ENCODE data around the gene MTFP1. TPM values are rescaled to one million over a fixed set of nuclear protein-coding genes. Genes with fewer than 3 reads are reported as not detected.

MTFP1 gene
- total and polyA plus RNA-seq, 9 of the 15 experiments (the other 6 are each of a cell fraction or from before 2014, with no cell fraction given): 10.7 to 52.0 (median 30.1) TPM

DNA sequence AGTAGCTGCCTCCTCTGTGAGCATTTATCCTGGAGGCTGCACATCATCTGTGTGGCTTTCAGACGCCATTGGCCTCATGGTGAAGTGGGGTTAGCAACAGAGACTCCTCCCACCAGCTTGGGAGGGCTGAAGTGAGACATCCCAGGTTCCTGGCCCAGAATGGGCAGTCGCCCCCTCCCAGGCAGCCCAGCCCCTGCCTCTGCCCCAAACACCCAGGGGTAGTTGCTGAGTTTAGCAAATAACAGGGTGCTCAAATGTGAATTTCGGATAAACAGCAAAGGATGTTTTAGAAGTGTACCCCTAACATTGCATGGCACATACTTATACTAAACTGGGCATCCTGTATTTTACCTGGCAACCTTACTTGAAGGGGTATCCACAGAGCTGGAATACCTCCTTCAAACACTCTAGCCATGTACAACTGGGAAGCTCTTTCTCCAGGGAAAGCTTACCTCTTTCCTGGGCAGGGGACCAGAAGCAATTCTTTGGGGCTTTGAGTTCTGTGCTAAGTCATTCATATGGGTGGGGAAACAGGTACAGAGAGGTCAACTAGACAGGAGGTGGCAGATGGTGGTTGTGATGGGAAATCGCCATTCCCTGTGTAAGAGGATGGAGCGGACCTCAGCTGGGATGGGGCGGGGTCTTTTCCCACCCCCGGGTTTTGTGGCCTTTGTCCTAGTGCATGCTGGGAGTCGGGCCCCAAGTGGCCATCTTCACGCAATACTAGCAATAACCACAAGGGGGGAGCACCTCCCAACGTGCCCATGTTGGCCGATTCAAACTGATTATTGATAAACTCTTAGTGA is 19.3 kb downstream of the MTFP1 start (continued):
- TF ChIP-seq ZNF717 (CRISPR knock-in tag; IDR thresholded peaks at IDR 0.05): peak; percentile 85; the same call in 1 of the 2 replicates
- TF ChIP-seq SRSF9 (IDR thresholded peaks at IDR 0.05; ENCODE audit: borderline replicate concordance, low read depth, low read length): no peak
- peak; percentile 81 for TF ChIP-seq POLR2A (conservative IDR thresholded peaks at IDR 0.05)
- TF ChIP-seq, protein P1, sequence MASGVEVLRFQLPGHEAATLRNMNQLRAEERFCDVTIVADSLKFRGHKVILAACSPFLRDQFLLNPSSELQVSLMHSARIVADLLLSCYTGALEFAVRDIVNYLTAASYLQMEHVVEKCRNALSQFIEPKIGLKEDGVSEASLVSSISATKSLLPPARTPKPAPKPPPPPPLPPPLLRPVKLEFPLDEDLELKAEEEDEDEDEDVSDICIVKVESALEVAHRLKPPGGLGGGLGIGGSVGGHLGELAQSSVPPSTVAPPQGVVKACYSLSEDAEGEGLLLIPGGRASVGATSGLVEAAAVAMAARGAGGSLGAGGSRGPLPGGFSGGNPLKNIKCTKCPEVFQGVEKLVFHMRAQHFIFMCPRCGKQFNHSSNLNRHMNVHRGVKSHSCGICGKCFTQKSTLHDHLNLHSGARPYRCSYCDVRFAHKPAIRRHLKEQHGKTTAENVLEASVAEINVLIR (CRISPR knock-in tag; IDR thresholded peaks at IDR 0.05): no peak
- TF ChIP-seq, protein P2, sequence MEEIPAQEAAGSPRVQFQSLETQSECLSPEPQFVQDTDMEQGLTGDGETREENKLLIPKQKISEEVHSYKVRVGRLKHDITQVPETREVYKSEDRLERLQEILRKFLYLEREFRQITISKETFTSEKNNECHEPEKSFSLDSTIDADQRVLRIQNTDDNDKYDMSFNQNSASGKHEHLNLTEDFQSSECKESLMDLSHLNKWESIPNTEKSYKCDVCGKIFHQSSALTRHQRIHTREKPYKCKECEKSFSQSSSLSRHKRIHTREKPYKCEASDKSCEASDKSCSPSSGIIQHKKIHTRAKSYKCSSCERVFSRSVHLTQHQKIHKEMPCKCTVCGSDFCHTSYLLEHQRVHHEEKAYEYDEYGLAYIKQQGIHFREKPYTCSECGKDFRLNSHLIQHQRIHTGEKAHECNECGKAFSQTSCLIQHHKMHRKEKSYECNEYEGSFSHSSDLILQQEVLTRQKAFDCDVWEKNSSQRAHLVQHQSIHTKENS (CRISPR knock-in tag; IDR thresholded peaks at IDR 0.05): no peak
- TF ChIP-seq SMARCC2 (IDR thresholded peaks at IDR 0.05; ENCODE audit: low read depth): no peak
- TF ChIP-seq, protein P3, sequence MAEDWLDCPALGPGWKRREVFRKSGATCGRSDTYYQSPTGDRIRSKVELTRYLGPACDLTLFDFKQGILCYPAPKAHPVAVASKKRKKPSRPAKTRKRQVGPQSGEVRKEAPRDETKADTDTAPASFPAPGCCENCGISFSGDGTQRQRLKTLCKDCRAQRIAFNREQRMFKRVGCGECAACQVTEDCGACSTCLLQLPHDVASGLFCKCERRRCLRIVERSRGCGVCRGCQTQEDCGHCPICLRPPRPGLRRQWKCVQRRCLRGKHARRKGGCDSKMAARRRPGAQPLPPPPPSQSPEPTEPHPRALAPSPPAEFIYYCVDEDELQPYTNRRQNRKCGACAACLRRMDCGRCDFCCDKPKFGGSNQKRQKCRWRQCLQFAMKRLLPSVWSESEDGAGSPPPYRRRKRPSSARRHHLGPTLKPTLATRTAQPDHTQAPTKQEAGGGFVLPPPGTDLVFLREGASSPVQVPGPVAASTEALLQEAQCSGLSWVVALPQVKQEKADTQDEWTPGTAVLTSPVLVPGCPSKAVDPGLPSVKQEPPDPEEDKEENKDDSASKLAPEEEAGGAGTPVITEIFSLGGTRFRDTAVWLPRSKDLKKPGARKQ (CRISPR knock-in tag; IDR thresholded peaks at IDR 0.05): no peak
- no peak for TF ChIP-seq TCFL5 (CRISPR knock-in tag; conservative IDR thresholded peaks at IDR 0.05)
- TF ChIP-seq, protein P4, sequence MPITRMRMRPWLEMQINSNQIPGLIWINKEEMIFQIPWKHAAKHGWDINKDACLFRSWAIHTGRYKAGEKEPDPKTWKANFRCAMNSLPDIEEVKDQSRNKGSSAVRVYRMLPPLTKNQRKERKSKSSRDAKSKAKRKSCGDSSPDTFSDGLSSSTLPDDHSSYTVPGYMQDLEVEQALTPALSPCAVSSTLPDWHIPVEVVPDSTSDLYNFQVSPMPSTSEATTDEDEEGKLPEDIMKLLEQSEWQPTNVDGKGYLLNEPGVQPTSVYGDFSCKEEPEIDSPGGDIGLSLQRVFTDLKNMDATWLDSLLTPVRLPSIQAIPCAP (CRISPR knock-in tag; IDR thresholded peaks at IDR 0.05; ENCODE audit: borderline replicate concordance): no peak
- TF ChIP-seq TEAD4 (IDR thresholded peaks at IDR 0.05; ENCODE audit: low read length): peak; percentile 33; the same call in 1 of the 2 replicates
- TF ChIP-seq TEAD4 (CRISPR knock-in tag; IDR thresholded peaks at IDR 0.05; ENCODE audit: borderline replicate concordance): no peak
- TF ChIP-seq, protein P5, sequence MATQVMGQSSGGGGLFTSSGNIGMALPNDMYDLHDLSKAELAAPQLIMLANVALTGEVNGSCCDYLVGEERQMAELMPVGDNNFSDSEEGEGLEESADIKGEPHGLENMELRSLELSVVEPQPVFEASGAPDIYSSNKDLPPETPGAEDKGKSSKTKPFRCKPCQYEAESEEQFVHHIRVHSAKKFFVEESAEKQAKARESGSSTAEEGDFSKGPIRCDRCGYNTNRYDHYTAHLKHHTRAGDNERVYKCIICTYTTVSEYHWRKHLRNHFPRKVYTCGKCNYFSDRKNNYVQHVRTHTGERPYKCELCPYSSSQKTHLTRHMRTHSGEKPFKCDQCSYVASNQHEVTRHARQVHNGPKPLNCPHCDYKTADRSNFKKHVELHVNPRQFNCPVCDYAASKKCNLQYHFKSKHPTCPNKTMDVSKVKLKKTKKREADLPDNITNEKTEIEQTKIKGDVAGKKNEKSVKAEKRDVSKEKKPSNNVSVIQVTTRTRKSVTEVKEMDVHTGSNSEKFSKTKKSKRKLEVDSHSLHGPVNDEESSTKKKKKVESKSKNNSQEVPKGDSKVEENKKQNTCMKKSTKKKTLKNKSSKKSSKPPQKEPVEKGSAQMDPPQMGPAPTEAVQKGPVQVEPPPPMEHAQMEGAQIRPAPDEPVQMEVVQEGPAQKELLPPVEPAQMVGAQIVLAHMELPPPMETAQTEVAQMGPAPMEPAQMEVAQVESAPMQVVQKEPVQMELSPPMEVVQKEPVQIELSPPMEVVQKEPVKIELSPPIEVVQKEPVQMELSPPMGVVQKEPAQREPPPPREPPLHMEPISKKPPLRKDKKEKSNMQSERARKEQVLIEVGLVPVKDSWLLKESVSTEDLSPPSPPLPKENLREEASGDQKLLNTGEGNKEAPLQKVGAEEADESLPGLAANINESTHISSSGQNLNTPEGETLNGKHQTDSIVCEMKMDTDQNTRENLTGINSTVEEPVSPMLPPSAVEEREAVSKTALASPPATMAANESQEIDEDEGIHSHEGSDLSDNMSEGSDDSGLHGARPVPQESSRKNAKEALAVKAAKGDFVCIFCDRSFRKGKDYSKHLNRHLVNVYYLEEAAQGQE (IDR thresholded peaks at IDR 0.05; ENCODE audit: borderline replicate concordance): peak; percentile 60; the same call in 1 of the 2 replicates
- TF ChIP-seq, protein P5 (CRISPR knock-in tag; IDR thresholded peaks at IDR 0.05; ENCODE audit: low read depth): no peak
- TF ChIP-seq SIX5 (IDR thresholded peaks at IDR 0.05; ENCODE audit: borderline replicate concordance in 1 of 2, insufficient read depth in 1 of 2, low read depth in 1 of 2, low read length in 2 of 2): no peak
